Measurements from ENCODE around the gene FOSB.
A peak's percentile ranks its signal among the peaks of the same experiment; 100 is the strongest.

The FOSB gene

DNA sequence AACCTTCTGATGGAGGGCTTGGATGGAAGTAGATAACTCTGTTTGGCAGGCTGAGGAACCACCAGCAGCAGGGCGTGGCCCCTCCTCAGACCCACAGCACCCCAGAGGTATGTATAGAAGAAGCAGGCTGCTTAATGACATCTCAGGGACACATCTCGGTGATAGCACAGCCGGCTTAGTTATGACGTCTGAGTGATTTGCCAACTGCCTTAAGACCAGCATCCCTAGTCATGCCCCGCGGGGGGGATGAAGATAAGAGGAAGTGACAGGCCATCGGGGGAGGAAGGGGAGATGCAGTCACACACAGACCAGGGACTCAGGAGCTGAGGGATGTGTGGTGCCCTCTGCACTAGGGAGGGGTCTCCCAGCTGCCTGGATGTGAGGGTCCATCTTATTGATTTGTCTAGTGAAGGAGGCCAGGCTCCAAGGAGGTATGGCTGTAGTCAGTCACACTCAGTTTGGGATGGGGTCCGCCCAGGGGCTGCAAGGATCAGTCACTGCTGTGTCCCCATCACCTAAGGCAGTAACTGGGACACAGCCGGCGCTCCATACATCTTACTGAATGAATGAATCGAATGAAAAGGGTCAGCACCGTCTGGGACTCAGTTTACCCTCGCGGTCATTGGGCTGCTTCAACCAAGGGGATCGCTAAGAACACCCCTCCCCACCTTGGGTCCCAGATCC is 24.9 kb upstream of the FOSB start:
- no peak for DNase-seq

DNA sequence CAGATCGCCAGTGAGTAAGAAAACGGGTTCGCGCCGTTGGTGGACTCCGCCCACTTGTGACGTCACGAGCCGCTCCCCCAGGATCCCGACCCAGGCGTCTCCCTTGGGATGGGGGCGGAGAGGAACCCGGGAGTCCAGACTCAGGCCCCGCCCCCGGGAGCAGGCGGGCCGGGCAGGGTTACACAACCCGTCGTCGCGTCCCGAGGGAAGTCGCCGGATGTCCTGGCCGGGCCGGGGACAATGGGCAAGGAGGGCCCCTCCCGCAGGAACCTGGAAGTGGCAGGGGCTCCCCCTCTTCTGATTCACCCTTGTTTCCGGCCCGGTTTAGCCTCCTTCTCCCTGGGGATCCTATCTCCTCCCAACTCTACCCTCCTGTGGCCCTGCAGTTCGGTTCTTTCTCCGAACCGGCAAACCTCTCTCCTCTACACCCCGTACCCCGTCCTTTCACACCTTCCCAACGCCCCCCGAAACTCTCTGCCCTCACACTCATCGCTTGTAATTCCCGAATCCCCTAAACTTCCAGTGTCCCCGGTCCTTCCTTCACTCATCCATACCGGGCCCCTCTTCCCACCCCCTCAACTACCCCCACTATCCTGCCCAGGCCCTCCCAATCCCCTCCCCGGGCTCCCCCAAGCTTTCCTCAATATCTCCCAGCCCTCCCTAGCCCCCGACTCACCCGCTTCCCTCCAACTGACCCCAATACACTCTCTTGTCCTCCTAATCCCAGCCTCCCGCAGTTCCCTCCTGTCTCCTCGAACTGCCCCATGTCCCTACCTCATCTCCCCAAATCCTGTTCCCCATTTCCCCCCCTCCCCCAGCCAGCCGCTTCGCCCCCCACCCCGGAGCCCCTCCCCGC is 24.1 kb upstream of the FOSB start:
- DNase-seq = peak; percentile 68

DNA sequence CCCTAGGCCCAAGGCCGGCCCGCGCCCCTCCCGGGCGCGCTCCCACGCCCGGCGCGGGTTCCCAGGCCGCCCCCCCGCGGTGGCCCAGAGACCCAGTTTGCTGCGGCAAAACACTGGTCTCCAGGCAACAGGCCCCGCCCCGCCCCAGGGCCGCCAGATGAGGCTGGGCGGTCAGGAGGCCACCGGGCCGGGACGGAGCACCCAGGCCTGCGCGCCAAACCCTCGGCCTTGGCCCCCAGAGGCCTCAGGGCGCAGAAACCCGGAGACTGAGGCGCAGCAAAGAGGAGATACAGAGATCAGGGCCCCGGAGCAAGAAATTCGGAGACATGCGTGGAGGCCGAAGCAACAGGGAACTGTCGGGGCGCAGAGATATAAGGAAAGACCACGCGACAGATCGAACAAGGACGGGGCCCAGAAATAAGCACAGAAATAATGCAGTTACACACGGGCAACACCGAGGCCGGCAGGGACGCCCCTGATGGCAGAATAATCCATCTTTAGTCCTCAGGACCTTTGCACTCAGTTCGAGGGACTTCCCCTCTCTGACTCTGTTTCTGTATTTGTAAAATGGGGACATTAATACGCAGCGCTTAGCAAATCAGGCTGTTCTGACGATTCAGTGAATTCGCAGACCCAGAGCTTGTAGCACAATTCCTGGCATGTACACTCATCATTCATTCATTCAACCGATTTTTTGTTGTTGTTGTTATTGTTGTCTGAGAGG is 23.3 kb upstream of the FOSB start:
- peak; percentile 68 for DNase-seq

DNA sequence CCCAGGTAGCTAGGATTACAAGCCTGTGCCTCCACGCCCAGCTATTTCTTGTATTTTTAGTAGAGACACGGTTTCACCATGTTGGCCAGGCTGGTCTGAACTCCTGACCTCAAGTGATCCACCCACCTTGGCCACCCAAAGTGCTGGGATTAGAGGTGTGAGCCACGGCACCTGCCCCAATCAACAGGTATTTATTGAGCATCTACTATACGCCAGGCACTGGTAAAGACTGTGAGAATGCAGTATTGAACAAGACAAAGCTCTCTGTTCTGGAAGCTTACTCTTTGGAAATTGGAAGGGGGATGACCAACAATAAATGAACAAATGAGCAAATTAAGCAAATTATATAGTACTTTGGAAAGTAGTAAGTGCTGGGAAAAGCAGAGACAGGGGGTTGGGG is 22.7 kb upstream of the FOSB start:
- DNase-seq = no peak

DNA sequence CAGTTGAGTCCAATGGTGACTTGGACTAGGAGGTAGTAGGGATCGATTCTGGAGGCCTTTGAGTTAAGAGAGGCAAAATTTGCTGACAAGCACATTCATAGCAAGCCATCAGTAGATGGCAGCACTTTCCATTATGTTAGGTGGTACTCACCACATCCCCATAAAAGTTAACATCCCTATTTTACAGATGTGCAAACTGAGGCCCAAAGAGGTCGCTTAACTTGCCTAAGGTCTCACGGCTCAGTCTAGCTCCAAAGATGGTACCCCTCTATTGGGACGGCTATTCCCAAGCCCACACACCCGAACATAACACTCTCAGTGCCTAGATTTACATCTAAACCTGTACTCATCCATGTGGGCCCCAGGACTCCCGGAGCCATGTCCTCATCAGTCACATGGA is 21.5 kb upstream of the FOSB start:
- DNase-seq = no peak

DNA sequence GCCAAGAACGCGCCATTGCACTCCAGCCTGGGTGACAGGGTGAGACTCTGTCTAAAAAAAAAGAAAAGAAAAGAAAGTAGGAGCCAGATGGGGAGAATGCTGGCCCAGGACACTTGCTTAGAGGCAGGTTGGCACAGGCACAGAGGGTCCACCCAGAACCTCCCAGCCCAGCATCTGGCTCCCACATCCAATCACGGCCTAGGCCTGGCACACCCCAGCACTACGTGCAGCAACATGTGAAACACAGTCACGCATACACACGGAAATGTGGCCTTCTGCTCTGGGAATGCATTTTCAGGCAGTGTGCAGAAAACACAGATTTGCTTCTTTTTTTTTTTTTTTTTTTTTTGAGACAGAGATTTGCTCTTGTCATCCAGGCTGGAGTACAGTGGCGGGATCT is 20.9 kb upstream of the FOSB start:
- DNase-seq = no peak

DNA sequence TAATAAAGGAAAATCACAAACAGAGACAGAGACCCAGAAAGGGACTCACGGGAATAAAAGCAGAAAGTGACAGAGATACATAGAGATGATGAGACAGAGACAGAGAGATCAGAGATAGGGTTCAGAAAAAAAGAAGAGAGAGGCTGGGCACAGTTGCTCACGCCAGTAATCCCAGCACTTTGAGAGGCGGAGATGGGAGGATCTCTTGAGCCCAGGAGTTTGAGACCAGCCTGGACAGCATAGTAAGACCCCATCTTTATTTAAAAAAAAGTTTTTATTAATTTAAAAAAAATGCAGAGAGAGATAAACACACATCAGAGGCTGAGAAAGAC is 19.4 kb upstream of the FOSB start:
- DNase-seq = no peak

DNA sequence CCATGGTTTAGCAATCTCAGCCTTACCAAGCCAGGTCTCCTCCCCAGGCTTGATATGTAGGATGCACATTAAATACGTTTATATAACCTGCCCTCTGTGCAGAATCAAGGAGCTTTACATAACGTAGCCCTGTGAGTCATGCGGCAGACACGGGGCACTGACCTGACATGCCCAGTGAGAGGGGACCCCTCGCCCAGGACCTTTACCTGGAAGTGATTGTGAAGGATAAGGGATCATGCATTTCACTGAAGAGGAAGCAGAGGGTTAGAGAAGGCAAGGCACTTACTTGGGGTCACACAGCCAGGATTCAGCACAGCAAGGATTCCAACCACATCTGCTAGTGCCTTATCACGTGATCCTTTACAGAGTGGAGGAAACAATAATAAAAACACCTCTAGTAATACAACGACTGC is 18.9 kb upstream of the FOSB start:
- DNase-seq = no peak

DNA sequence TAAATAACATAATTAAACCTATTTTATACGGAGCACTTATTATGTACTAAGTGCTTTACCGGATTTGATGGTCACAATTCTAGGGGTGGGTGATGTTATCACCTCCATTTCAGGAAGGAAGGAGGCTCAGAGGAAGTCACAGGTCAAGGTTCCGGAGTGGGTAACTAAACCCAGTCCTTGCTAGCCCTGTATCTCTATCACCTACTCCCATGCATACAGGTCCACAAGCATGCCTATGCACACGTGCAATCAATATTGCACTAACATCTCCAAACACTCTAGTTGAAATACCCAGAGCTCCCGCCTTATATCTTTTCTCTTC is 17.8 kb upstream of the FOSB start:
- no peak for DNase-seq

DNA sequence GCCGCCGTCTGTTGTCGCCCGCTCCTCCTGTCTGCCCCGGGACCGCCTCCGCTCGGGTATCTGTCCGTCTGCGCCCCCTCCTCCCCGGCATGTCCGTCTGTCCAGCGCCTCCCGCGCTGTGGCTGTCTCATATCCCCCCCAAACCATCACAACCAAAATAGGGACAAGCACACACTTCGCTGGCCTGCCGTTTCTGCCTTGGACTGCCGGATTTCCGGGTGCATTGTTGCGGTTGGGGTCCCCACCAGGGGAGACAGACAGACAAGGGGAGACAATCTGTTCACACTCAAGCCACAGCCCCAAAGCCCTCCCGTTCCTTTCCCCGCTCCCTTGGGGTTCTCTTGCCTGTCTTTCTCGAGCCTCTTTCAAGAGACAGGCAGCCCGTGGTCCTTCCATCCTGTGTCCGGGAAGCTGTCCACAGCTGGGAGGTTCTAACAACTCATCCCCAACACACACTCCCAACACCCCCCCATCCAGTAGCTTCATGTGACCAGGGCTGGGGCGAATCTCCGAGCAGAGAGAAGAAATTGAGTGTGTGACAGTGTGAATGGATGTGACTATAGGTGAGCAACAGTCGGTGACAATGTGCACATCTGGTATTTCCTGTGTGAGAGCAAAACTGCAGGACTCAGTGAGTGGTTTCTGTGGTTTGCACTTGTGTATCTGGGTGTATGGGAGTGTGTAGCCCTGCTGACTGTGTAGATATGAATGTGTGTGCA is 16.5 kb upstream of the FOSB start:
- no peak for DNase-seq

DNA sequence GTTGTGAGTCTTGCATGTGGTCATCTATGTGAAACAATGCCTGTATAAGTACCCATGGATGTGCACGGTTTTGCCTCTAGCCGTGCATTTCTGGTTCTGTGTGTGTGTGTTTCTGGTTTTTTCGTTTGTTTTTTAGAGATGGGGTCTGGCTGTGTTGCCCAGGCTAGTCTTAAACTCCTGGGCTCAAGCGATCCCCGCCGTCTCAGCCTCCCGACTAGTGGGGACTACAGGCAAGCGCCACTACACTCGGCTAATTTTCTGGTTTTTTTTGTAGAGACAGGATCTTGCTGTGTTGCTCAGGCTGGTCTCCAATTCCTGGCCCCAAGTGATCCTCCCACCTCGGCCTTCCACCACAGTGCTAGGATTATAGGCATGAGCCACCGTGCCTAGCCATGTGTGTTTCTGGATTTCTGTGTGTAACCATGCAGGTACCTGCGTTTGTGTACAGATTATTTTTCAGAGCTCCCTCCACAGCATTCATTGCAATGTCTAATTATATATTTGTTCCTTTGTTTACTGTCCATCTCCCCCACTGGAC is 15.9 kb upstream of the FOSB start:
- no peak for DNase-seq

DNA sequence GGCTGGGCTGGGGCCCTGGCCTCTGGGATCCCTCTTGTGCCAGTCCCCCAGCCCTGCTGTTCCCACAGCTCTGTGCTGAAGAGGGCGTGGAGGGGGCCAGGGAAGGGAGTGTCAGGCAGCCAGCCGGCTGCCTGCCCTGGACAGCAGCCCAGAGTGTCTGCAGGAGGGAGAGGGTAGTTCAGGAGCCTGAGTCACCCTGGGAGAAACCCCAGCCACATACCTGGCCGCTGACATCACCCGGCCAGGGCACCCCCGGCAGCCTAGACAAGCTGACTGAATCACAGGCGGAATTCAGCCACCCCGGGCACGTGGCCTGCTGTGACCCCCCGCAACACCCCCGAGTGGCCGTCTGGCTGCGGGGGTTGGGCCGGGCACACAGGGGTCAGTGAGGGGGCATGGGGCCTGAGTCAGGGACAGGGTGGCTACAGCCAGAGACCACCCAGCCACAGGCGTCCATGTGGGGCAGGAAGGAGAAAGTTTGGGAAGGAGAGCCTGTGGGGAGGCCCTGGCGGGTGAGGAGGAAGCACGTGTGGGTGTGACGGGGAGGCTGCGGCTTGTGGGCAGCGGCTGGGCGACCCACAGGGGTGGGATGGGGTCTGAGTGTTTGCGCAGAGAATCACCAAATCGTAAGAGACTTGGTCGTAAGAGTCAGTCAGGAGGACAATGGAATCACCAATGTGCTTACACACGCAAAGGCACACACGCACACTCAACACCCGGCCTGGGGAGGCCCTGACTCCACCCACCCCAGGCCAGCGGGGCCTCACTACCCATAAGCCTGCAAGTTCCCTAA is 11.9 kb upstream of the FOSB start:
- DNase-seq = no peak

DNA sequence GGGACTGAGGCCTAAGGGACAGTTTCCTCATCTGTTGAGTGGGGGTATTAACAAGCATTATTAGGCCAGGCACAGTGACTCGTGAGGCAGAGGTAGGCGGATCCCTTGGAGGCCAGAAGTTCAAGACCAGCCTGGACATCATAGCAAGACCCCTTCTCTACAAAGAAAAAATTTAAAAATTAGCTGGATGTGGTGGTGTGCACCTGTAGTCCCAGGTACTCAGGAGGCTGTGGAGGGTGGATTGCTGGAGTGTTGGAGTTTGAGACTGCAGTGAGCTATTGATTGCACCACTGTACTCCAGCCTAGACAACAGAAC is 11.3 kb upstream of the FOSB start:
- DNase-seq = no peak

DNA sequence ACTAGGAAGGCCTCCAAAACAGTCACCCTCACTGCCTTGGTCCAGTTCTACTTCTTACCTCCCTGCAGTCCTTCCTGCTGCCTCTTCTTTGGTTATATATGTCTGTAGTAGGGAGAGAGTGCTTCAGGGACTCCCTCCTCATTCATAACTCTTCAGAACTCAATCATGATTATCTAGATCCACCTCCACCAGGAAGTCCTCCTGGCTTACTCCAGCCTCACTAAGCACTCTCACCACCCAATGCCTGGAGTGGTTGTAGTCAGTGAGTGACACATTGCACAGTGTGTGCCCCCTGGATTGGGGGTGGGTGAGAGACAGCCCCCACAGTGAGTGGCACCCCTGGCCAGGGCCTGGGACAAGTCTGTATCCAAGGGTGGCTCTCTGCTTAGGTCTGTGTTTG is 10.0 kb upstream of the FOSB start:
- DNase-seq = no peak

DNA sequence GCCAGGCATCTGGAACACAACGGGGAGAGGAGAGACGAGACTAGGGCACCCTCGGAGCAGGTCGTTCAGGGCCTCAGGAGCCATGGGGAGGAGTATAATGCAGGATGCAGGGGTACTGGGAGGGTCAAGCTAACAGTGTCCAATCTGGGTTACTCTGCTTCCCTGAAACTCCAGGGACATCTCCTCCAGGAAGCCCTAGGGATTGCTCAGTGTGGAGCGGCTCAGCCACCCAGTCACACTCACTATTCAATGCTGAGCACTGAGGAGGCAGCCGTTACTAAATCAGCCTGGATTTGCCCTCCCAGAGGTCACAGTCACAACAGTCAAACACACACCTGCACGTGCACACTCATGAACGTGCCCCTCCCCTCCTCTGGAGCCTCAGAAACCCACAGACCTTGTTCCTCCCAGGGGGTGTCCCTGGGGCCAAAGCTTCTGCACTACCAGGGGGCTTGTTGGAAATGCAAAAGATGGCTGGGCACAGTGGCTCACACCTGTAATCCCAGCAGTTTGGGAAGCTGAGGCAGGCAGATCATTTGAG is 6.9 kb upstream of the FOSB start:
- no peak for DNase-seq

DNA sequence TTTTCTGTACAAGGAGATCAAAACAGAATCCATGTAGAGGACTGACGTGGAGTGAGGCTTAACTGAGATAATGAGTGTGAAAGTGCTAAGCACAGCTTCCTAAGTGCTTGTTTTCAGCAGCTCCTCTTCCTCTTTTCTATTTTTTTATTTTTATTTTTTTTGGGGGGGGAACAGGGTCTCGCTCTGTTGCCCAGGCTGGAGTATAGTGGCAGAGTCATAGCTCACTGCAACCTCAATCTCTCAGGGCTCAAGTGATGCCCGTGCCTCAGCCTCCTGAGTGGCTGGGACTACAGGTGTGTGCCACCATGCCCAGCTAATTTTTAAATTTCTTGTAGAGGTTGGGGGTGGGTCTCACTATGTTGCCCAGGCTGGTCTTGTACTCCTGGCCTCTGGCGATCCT is 5.6 kb upstream of the FOSB start:
- no peak for DNase-seq

DNA sequence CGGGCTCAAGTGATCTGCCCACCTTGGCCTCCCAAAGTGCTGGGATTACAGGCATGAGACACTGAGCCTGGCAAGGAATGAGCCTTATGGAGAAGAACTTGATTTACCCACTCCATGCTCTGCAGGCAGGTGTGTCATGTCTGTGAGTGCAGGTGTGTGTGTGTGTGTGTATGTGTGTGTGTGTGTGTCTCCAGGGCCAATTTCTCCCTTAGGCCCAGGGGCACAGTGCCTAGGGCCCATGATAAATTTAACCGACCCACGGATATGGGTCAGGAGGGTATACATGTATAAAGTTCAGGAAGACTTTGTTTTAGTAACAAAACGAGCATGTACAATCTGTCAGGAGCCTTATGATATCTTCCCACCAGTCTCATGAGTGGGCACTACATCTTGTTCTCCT is 4.6 kb upstream of the FOSB start:
- no peak for DNase-seq

DNA sequence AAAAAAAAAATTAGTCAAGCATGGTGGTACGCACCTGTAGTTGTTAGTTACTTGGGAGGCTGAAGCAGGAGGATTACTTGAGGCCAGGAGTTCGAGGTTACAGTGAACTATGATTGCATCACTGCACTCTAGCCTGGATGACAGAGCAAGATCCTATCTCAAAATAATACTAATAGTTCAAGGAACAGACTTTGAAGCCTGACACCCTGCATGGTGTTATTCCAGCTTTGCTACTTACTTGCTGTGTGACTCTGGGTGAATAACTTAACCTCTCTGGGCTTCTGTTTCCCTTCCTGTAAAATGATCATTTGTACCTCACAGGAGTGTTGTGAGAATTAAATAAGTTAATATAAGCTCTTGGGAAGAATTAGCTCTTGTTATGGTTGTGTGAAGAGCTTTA is 3.5 kb upstream of the FOSB start:
- DNase-seq = no peak

DNA sequence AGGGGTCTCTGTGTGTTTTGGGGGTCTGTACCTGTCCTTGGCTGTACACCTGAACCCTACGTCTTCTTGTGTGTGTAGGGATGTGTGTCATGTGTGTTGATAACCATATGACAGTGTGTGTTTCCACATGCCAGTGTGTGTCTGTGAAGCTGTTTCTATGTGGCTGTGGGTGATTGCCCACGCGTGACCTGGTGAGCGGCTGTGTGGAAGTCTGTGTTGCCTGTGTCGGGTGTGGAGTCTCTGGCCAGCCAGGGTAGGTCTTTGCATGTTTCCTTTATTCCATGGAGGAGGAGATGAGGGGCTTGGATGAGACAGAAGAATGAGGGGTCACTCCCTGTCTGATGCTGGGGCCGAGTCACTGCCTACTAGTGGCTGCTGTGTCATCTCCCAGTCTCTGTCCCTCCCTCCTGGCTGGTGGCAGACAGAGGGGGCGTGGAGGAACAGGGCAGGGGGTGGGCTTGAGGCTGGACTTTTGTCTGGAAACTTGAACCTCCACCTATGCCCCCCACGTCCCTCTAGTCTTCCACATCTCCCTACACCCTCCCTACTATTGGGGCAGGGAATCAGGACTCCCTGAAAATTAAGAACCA is 2.8 kb upstream of the FOSB start:
- no peak for DNase-seq

DNA sequence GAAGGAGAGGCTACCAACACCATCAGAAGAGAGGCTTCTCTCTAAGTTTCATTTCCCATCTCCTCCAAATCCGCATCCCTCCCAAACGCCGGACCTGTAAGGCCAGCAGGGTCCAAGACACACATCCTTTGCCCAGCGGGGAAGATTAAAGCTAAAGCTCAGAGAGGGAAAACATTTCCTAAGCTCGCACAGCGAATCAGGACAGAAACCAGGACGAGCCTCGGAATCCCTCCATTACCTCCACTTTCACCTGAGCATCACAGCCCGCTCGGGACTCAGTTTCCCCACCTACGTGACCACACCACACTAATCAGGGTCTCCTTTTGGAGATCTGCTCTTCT is 711 bp upstream of the FOSB start:
- DNase-seq = no peak

DNA sequence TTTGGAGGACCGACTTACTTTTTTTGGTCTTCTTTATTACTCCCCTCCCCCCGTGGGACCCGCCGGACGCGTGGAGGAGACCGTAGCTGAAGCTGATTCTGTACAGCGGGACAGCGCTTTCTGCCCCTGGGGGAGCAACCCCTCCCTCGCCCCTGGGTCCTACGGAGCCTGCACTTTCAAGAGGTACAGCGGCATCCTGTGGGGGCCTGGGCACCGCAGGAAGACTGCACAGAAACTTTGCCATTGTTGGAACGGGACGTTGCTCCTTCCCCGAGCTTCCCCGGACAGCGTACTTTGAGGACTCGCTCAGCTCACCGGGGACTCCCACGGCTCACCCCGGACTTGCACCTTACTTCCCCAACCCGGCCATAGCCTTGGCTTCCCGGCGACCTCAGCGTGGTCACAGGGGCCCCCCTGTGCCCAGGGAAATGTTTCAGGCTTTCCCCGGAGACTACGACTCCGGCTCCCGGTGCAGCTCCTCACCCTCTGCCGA is 409 bp downstream of the FOSB start:
- DNase-seq = no peak

DNA sequence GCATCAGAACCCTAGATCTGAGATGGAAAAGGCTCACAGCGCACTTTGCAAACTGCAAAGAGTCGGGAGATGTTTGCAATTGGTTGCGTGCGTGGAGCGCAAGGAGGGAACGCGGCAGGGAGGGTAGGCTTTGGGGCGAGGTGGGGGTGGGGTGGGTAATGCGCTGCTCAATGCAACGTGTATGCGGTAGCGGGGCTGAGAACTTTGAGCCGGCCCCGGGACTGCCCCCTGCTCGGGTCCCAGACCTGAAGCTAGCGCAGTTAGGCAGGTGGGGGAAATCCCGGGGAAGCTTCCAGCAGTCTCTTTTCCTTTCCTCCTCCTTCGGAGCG is 971 bp downstream of the FOSB start:
- no peak for DNase-seq
